ENCODE measurements around the gene MCRIP1. TPM values are rescaled to one million over a fixed set of nuclear protein-coding genes. Genes with fewer than 3 reads are reported as not detected.

Gene MCRIP1
- total and polyA plus RNA-seq, 11 donors: 74.8 to 266 (median 105) TPM

DNA sequence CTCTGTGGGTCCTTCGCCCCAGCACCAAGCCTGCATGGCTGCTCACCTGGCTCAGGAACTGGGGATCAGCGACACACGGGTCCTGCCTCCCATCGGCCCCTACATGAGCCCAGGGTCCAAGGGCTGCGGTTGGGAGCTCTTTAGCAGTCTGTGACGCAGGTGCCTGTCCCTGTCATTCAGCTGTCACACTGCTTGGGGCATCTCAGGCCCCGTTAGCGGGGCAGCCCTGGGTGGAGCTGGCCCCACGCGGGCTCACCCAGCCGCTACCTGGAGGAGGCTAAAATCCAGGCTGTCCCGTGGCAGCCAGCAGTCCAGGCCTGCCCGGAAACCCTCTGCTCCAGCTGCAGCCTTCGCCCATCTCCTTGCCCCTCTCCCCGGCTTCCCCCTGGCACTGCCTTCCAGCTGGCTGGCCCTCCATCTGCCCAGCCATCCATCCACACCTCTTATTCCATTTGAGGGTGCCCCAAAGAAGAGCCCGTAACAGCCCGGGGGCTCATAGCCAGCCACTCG lies 25.8 kb downstream of the MCRIP1 start:
- WGBS, 4 donors: 52 to 65% (median 58%) methylated on average over 17 to 18 of the region's 18 CpGs
- TF ChIP-seq POLR2A (IDR thresholded peaks at IDR 0.05): no peak
- TF ChIP-seq CTCF (IDR thresholded peaks at IDR 0.05): no peak
- Histone ChIP-seq H3K27me3 (peaks cover 21 to 70% (median 57%) of the 10 kb centered on the region in 9 donors), H3K36me3 (no peaks in the 10 kb centered on the region), H3K4me3 (no peak overlapping the region), H3K27ac (no peak overlapping the region), H3K4me1 (peaks cover 0 to 21% (median 1%) of the 10 kb centered on the region in 12 donors), H3K9me3 (no peaks in the 10 kb centered on the region)
- no peak for DNase-seq
- no peak for ATAC-seq
- intact Hi-C loops (cut with DNase I): no loop called here

DNA sequence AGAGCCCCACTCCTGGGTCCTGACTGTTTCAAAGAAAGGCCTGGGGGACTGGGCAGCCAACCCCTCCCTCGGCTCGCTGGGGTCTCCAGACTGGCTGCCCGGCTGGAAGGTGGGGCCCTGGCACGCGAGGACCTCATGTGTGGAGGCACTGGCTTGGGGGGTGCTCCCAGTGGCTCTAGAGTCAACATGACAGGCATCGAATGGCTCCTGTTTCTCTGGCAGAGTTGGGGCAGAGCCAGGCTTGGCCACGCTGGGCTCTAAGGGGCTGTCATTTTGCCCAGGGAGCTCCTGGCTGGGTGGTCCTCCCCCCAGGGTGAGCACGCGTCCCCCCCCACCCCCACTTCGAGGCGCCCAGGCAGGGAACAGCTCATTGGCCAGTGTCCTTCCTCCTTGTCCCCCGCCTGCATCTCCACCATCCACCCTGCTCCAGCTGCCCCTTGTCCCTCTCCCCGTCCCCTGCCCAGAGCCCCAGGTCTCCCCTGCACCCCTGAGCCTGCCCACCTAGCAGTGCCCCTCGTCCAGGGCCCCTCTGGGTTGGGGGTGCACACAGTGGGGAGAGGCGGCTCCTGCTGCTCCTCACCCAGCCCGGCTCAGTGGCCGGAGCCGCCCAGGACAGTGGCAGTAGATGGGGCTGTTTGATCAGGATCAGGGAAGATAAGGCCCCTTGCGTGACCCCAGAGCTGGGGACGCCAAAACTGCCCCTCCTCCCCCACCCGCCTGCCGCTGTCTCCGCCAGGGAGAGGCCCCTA lies 26.5 kb downstream of the MCRIP1 start:
- Histone ChIP-seq H3K4me1 (peaks cover 0 to 21% (median 1%) of the 10 kb centered on the region in 12 donors), H3K9me3 (no peaks in the 10 kb centered on the region), H3K27me3 (peaks cover 22 to 76% (median 61%) of the 10 kb centered on the region in 9 donors), H3K4me3 (no peak overlapping the region), H3K36me3 (no peaks in the 10 kb centered on the region), H3K27ac (no peak overlapping the region)
- 28 to 39% (median 33%) methylated on average over 11 to 23 of the region's 23 CpGs for WGBS, 4 donors
- ATAC-seq (no peak), DNase-seq (no peak)
- TF ChIP-seq POLR2A (IDR thresholded peaks at IDR 0.05) (no peak), CTCF (IDR thresholded peaks at IDR 0.05) (no peak)
- intact Hi-C loops (cut with DNase I): no loop called here

GRCh38 chr17:81805707-81806460 lies 27.2 kb downstream of the MCRIP1 start:
- H3K27ac ChIP-seq: no peak overlapping the region
- WGBS, 4 donors: 64 to 83% (median 69%) methylated on average over 15 to 18 of the region's 18 CpGs
- peaks cover 22 to 75% (median 59%) of the 10 kb centered on the region in 9 donors for H3K27me3 ChIP-seq
- no peaks in the 10 kb centered on the region for H3K36me3 ChIP-seq
- peaks cover 0 to 21% (median 1%) of the 10 kb centered on the region in 12 donors for H3K4me1 ChIP-seq
- H3K9me3 ChIP-seq: no peaks in the 10 kb centered on the region
- intact Hi-C loops (cut with DNase I): no loop called here
- ATAC-seq: no peak
- DNase-seq: no peak
- TF ChIP-seq POLR2A (IDR thresholded peaks at IDR 0.05): no peak
- no peak for TF ChIP-seq CTCF (IDR thresholded peaks at IDR 0.05)
- H3K4me3 ChIP-seq: no peak overlapping the region

Measured in heart left ventricle (tissue), 16 donors.